ENCODE measurements around the gene OR4D6.

GRCh38 chr11:59437770-59438169 is 19.0 kb upstream of the OR4D6 start:
- no peak for TF ChIP-seq CTCF (IDR thresholded peaks at IDR 0.05)
- no peak for TF ChIP-seq POLR2A (IDR thresholded peaks at IDR 0.05)
